ENCODE measurements around the gene ZNF862. TPM values are rescaled to one million over a fixed set of nuclear protein-coding genes. Genes with fewer than 3 reads are reported as not detected.
A peak's percentile ranks its signal among the peaks of the same experiment; 100 is the strongest.

ZNF862 gene
- total RNA-seq, 1 donor: 8.8 TPM

GRCh38 chr7:149872419-149873073 lies 34.4 kb downstream of the ZNF862 start:
- peak; percentile 31 for TF ChIP-seq CTCF (IDR thresholded peaks at IDR 0.05; ENCODE audit: insufficient read depth, low read length)
- H3K4me3 ChIP-seq (ENCODE audit: low read depth, low read length): peak overlapping the region; percentile 83
- DNase-seq (ENCODE audit: low read depth): peak; percentile 71

GRCh38 chr7:149873074-149873969 lies 35.1 kb downstream of the ZNF862 start, which contains the start of gene ATP6V0E2:
Gene ATP6V0E2 (plus strand): TSS chr7:149873969. CDS start chr7:149874066, 97 bp downstream.
- peak; percentile 87 for DNase-seq (ENCODE audit: low read depth)
- peak within 1 kb of the TSS; percentile 83 for H3K4me3 ChIP-seq (ENCODE audit: low read depth, low read length)
- TF ChIP-seq CTCF (IDR thresholded peaks at IDR 0.05; ENCODE audit: insufficient read depth, low read length): no peak

- no peak for DNase-seq (ENCODE audit: low read depth)
- H3K4me3 ChIP-seq (ENCODE audit: low read depth, low read length): peak overlapping the region; percentile 83
- TF ChIP-seq CTCF (IDR thresholded peaks at IDR 0.05; ENCODE audit: insufficient read depth, low read length): no peak
Measured at GRCh38 chr7:149873970-149874643, 35.9 kb downstream of the ZNF862 start.

GRCh38 chr7:149874644-149875028 lies 36.5 kb downstream of the ZNF862 start:
- no peak for DNase-seq (ENCODE audit: low read depth)
- peak overlapping the region; percentile 83 for H3K4me3 ChIP-seq (ENCODE audit: low read depth, low read length)
- TF ChIP-seq CTCF (IDR thresholded peaks at IDR 0.05; ENCODE audit: insufficient read depth, low read length): no peak

- H3K4me3 ChIP-seq (ENCODE audit: low read depth, low read length): no peak overlapping the region
- DNase-seq (ENCODE audit: low read depth): no peak
- no peak for TF ChIP-seq CTCF (IDR thresholded peaks at IDR 0.05; ENCODE audit: insufficient read depth, low read length)
Measured at GRCh38 chr7:149875396-149875795, 37.2 kb downstream of the ZNF862 start.

GRCh38 chr7:149877890-149878522 lies 39.8 kb downstream of the ZNF862 start:
- no peak for TF ChIP-seq CTCF (IDR thresholded peaks at IDR 0.05; ENCODE audit: insufficient read depth, low read length)
- H3K4me3 ChIP-seq (ENCODE audit: low read depth, low read length): no peak overlapping the region
- no peak for DNase-seq (ENCODE audit: low read depth)

All from fibroblast of the aortic adventitia (primary cell).